ENCODE results near the gene GRIN2A. TPM values are rescaled to one million over a fixed set of nuclear protein-coding genes. Genes with fewer than 3 reads are reported as not detected.
A peak's percentile ranks its signal among the peaks of the same experiment; 100 is the strongest.

GRIN2A gene
- polyA plus RNA-seq, 2 of the 4 experiments (the other 2 are of a cell fraction) = not detected

GRCh38 chr16:9850817-9851216 is 331.4 kb downstream of the GRIN2A start:
- no peak for FAIRE-seq
- DNase-seq (ENCODE audit: low read depth in 1 of 2, low spot score in 1 of 2) = no peak
- ATAC-seq = no peak
- Histone ChIP-seq H3K4me1 (peaks cover 11% of the 10 kb centered on the region; the same call in 2 of the 3 replicates), H3K4me3 (no peak overlapping the region), H3K4me2 (no peak overlapping the region), H3K27ac (no peak overlapping the region), H3K9me3 (no peaks in the 10 kb centered on the region)
- 24% methylated on average over 9 of the region's 9 CpGs for WGBS (ENCODE audit: missing lambda C conversion rate)
- TF ChIP-seq SREBF2 (IDR thresholded peaks at IDR 0.05) (no peak), JUN (IDR thresholded peaks at IDR 0.05) (no peak), CHD2 (IDR thresholded peaks at IDR 0.05; ENCODE audit: low read length, partially characterized antibody) (no peak), BHLHE40 (IDR thresholded peaks at IDR 0.05; ENCODE audit: low read depth, low read length) (no peak), ZSCAN20 (CRISPR knock-in tag; IDR thresholded peaks at IDR 0.05) (no peak), GATA3 (IDR thresholded peaks at IDR 0.05; ENCODE audit: borderline replicate concordance) (no peak), RARB (CRISPR knock-in tag; IDR thresholded peaks at IDR 0.05) (no peak)
- ChIA-PET CTCF (no interaction called here), POLR2A (no interaction called here)

GRCh38 chr16:9849697-9850245 is 332.5 kb downstream of the GRIN2A start:
- CTCF ChIA-PET = no interaction called here
- ATAC-seq = no peak
- POLR2A ChIA-PET = no interaction called here
- 59% methylated on average over 20 of the region's 20 CpGs for WGBS (ENCODE audit: missing lambda C conversion rate)
- H3K9me3 ChIP-seq = no peaks in the 10 kb centered on the region
- FAIRE-seq = no peak
- H3K4me2 ChIP-seq = no peak overlapping the region
- H3K27ac ChIP-seq = no peak overlapping the region
- H3K4me1 ChIP-seq = peaks cover 16% of the 10 kb centered on the region; the same call in 2 of the 3 replicates
- no peak overlapping the region for H3K4me3 ChIP-seq
- no peak for DNase-seq (ENCODE audit: low read depth in 1 of 2, low spot score in 1 of 2)
- TF ChIP-seq ZNF302 (CRISPR knock-in tag; IDR thresholded peaks at IDR 0.05) (no peak), MYC (IDR thresholded peaks at IDR 0.05; ENCODE audit: borderline replicate concordance, low read length) (no peak), HOXB13 (CRISPR knock-in tag; IDR thresholded peaks at IDR 0.05; ENCODE audit: low read depth) (no peak), HES2 (IDR thresholded peaks at IDR 0.05) (no peak), HEYL (CRISPR knock-in tag; IDR thresholded peaks at IDR 0.05) (no peak), CHD2 (IDR thresholded peaks at IDR 0.05; ENCODE audit: low read length, partially characterized antibody) (no peak), ELK1 (IDR thresholded peaks at IDR 0.05; ENCODE audit: low read depth, low read length) (no peak), JUN (IDR thresholded peaks at IDR 0.05) (no peak), RCOR1 (IDR thresholded peaks at IDR 0.05; ENCODE audit: low read depth, low read length) (no peak), ZSCAN20 (CRISPR knock-in tag; IDR thresholded peaks at IDR 0.05) (no peak), ATOH8 (CRISPR knock-in tag; IDR thresholded peaks at IDR 0.05; ENCODE audit: low read depth) (no peak), CTCF (IDR thresholded peaks at IDR 0.05) (no peak), HOXA7 (CRISPR knock-in tag; IDR thresholded peaks at IDR 0.05) (no peak)

- H3K27ac ChIP-seq = peak overlapping the region in 1 of 2 experiments; percentile 43; a peak in 2 of 6 replicates
- H3K4me3 ChIP-seq = no peak overlapping the region
- POLR2A ChIA-PET = no interaction called here
- CTCF ChIA-PET = no interaction called here
- no peak overlapping the region for H3K4me2 ChIP-seq
- FAIRE-seq (no peak), ATAC-seq (no peak), DNase-seq (ENCODE audit: low read depth in 1 of 2, low spot score in 1 of 2) (no peak)
- peaks cover 16% of the 10 kb centered on the region; the same call in 2 of the 3 replicates for H3K4me1 ChIP-seq
- H3K9me3 ChIP-seq = no peaks in the 10 kb centered on the region
- 79% methylated on average over 2 of the region's 2 CpGs for WGBS (ENCODE audit: missing lambda C conversion rate)
- no peak for TF ChIP-seq MAFK (IDR thresholded peaks at IDR 0.05; ENCODE audit: partially characterized antibody)
- TF ChIP-seq ZC3H11A (IDR thresholded peaks at IDR 0.05) = no peak
- TF ChIP-seq ZNF302 (CRISPR knock-in tag; IDR thresholded peaks at IDR 0.05) = no peak
- TF ChIP-seq HOXA7 (CRISPR knock-in tag; IDR thresholded peaks at IDR 0.05) = no peak
These were observed 335.1 kb downstream of the GRIN2A start for GRCh38 chr16:9847146-9847545.
